Activated effector memory CD4-positive, alpha-beta T cell treated with Interleukin-2 at 50 U/mL for 16 hours (primary cell): ENCODE measurements around the gene CACNA2D3.

Experiments
- DNase-seq: peaks from one replicate; pipeline ENCODE4 v3.0.0-alpha.2; 2020

CACNA2D3 gene

GRCh38 chr3:54649551-54649950, 527.2 kb downstream of the CACNA2D3 start:
- no peak for DNase-seq

GRCh38 chr3:54653456-54654195, 531.3 kb downstream of the CACNA2D3 start:
- DNase-seq, result no peak

GRCh38 chr3:54654776-54655175, 532.4 kb downstream of the CACNA2D3 start:
- DNase-seq, result no peak

- DNase-seq, result no peak
Observed at GRCh38 chr3:54659347-54659746, 537.0 kb downstream of the CACNA2D3 start.

- DNase-seq, result no peak
Observed at GRCh38 chr3:54660714-54661132, 538.4 kb downstream of the CACNA2D3 start.

GRCh38 chr3:54661151-54661550, 538.8 kb downstream of the CACNA2D3 start:
- no peak for DNase-seq

GRCh38 chr3:54663501-54664011, 541.2 kb downstream of the CACNA2D3 start:
- DNase-seq, result no peak

- DNase-seq, result no peak
Observed at GRCh38 chr3:54665016-54665600, 542.8 kb downstream of the CACNA2D3 start.

GRCh38 chr3:54668236-54668635, 545.9 kb downstream of the CACNA2D3 start:
- no peak for DNase-seq

GRCh38 chr3:54670201-54671000, 548.0 kb downstream of the CACNA2D3 start:
- no peak for DNase-seq

GRCh38 chr3:54671511-54671910, 549.2 kb downstream of the CACNA2D3 start:
- DNase-seq, result no peak

- no peak for DNase-seq
Observed at GRCh38 chr3:54676087-54676486, 553.7 kb downstream of the CACNA2D3 start.

- no peak for DNase-seq
Observed at GRCh38 chr3:54681706-54682105, 559.4 kb downstream of the CACNA2D3 start.

GRCh38 chr3:54685213-54685612, 562.9 kb downstream of the CACNA2D3 start:
- DNase-seq, result no peak

- no peak for DNase-seq
Observed at GRCh38 chr3:54691289-54691771, 569.0 kb downstream of the CACNA2D3 start.

GRCh38 chr3:54696313-54696712, 574.0 kb downstream of the CACNA2D3 start:
- no peak for DNase-seq

- DNase-seq, result no peak
Observed at GRCh38 chr3:54698054-54698453, 575.7 kb downstream of the CACNA2D3 start.

- no peak for DNase-seq
Observed at GRCh38 chr3:54703923-54704322, 581.6 kb downstream of the CACNA2D3 start.

- no peak for DNase-seq
Observed at GRCh38 chr3:54705730-54706129, 583.4 kb downstream of the CACNA2D3 start.

- DNase-seq, result no peak
Observed at GRCh38 chr3:54706738-54707137, 584.4 kb downstream of the CACNA2D3 start.

- DNase-seq, result no peak
Observed at GRCh38 chr3:54709785-54710184, 587.4 kb downstream of the CACNA2D3 start.

GRCh38 chr3:54710954-54711353, 588.6 kb downstream of the CACNA2D3 start:
- DNase-seq, result no peak

- DNase-seq, result no peak
Observed at GRCh38 chr3:54712539-54712938, 590.2 kb downstream of the CACNA2D3 start.
